Small intestine (tissue), 16 donors: ENCODE measurements around the gene CPNE1. TPM values are rescaled to one million over a fixed set of nuclear protein-coding genes. Genes with fewer than 3 reads are reported as not detected.
"Not testable (repeated sequence)": the region's sequence is repeated elsewhere in the genome, so short reads cannot be mapped to it uniquely, and the experiment has no call there.

Source experiments
- DNase-seq, 2 donors: peaks; one replicate each; pipeline versions ENCODE4 v3.0.0 to v3.0.0-alpha.2; 2013
- FAIRE-seq: peaks from 2 replicates; lab custom pipeline; 2012; peaks lifted over from hg19 to GRCh38; lab: Jason Lieb, UNC
- H3K27ac ChIP-seq, 3 donors: one replicate each; pipeline ENCODE4 v1.5.1; 2013; ENCODE audit warnings: low read length in 2 of 3, mild to moderate bottlenecking in 2 of 3, control low read depth in 1 of 3, inconsistent platforms in 1 of 3, low read depth in 1 of 3, moderate library complexity in 1 of 3
- H3K27me3 ChIP-seq, 3 donors: one replicate each; pipeline ENCODE4 v1.6.1; 2013; ENCODE audit warnings: low read length in 3 of 3, inconsistent platforms in 1 of 3; ENCODE audit not compliant: control insufficient read depth in 3 of 3, insufficient read depth in 3 of 3
- H3K36me3 ChIP-seq, 3 donors: one replicate each; pipeline ENCODE4 v1.6.1; 2013; ENCODE audit warnings: low read length in 3 of 3, inconsistent platforms in 1 of 3, low read depth in 1 of 3, mild to moderate bottlenecking in 1 of 3, moderate library complexity in 1 of 3; ENCODE audit not compliant: control insufficient read depth in 3 of 3, insufficient read depth in 2 of 3
- H3K4me1 ChIP-seq, 3 donors: one replicate each; pipeline ENCODE4 v1.6.1; 2013; ENCODE audit warnings: low read length in 2 of 3, inconsistent platforms in 1 of 3, low read depth in 1 of 3, mild to moderate bottlenecking in 1 of 3, moderate library complexity in 1 of 3; ENCODE audit not compliant: control insufficient read depth in 3 of 3, insufficient read depth in 2 of 3
- H3K4me3 ChIP-seq, 3 donors: one replicate each; pipeline ENCODE4 v1.5.1; 2013; ENCODE audit warnings: low read length in 3 of 3, control low read depth in 1 of 3, inconsistent platforms in 1 of 3, low read depth in 1 of 3, mild to moderate bottlenecking in 1 of 3, moderate library complexity in 1 of 3
- H3K9me3 ChIP-seq, 2 donors: one replicate each; pipeline ENCODE4 v1.6.1; 2013; ENCODE audit warnings: low read depth in 1 of 2, low read length in 1 of 2; ENCODE audit not compliant: control insufficient read depth in 2 of 2, insufficient read depth in 1 of 2
- WGBS, 3 donors: extraction: QIAGEN DNeasy Blood & Tissue Kit; methylation state at CpG; one replicate each; pipeline ENCODE4 v1.1.7; 2013; 5-methylcytosine and 5-hydroxymethylcytosine counted together
- long read RNA-seq, 10 donors: transcript quantifications; one replicate each; lab custom pipeline, GENCODE V29; 2026
- polyA plus RNA-seq, 4 donors: library from polyadenylated mRNA; stranded (reverse) in 3 of 4; unstranded in 1 of 4; fragments of 200-250 nt in 3 of 4; fragments of 120-200 nt in 1 of 4; gene quantifications; one replicate each; pipeline versions ENCODE4 v1.2.1 to v1.2.3, GENCODE V29; 2013
- donor health status: healthy with polysubstance abuse.
- donor health status: control.
- donor health status: control.
- donor health status: Bipolar disorder and iron deficiency.
- donor health status: healthy.

The CPNE1 gene
- 100 to 1,000 TPM in 3 of 4 donors, 10 to 100 TPM in 1; 94.3 to 132 (median 113) TPM for polyA plus RNA-seq
- long read RNA-seq, donor 1, transcript CPNE1-204 (16 exons, 1,928 nt) = minor isoform, 8 of 66 reads
- long read RNA-seq, donor 1, transcript CPNE1-221 (2 exons, 625 nt) = major isoform, 45 of 66 reads
- long read RNA-seq, donor 1, partial matches to known transcripts = 5 of 66 reads
- long read RNA-seq, donor 1, other reads (novel, unspliced or antisense) = 8 of 66 reads
- long read RNA-seq, donor 2, transcript CPNE1-221 (2 exons, 625 nt) = major isoform, 9 of 19 reads
- long read RNA-seq, donor 2, partial matches to known transcripts = 8 of 19 reads
- long read RNA-seq, donor 2, other reads (novel, unspliced or antisense) = 0 of 19 reads
- long read RNA-seq, donor 3, transcript CPNE1-221 (2 exons, 625 nt) = major isoform, 35 of 43 reads
- long read RNA-seq, donor 3, partial matches to known transcripts = 6 of 43 reads
- long read RNA-seq, donor 3, other reads (novel, unspliced or antisense) = 0 of 43 reads
- long read RNA-seq, donor 4, partial matches to known transcripts = 0 of 2 reads
- long read RNA-seq, donor 4, other reads (novel, unspliced or antisense) = 0 of 2 reads
- long read RNA-seq, donor 5, transcript CPNE1-221 (2 exons, 625 nt) = major isoform, 7 of 8 reads
- long read RNA-seq, donor 5, partial matches to known transcripts = 0 of 8 reads
- long read RNA-seq, donor 5, other reads (novel, unspliced or antisense) = 0 of 8 reads
- long read RNA-seq, donor 6, transcript CPNE1-221 (2 exons, 625 nt) = major isoform, 37 of 49 reads
- long read RNA-seq, donor 6, partial matches to known transcripts = 9 of 49 reads
- long read RNA-seq, donor 6, other reads (novel, unspliced or antisense) = 0 of 49 reads
- long read RNA-seq, donor 7, transcript CPNE1-204 (16 exons, 1,928 nt) = minor isoform, 6 of 106 reads
- long read RNA-seq, donor 7, transcript CPNE1-221 (2 exons, 625 nt) = major isoform, 81 of 106 reads
- long read RNA-seq, donor 7, partial matches to known transcripts = 10 of 106 reads
- long read RNA-seq, donor 7, other reads (novel, unspliced or antisense) = 8 of 106 reads
- long read RNA-seq, donor 8, transcript CPNE1-221 (2 exons, 625 nt) = major isoform, 5 of 6 reads
- long read RNA-seq, donor 8, partial matches to known transcripts = 0 of 6 reads
- long read RNA-seq, donor 8, other reads (novel, unspliced or antisense) = 0 of 6 reads
- long read RNA-seq, donor 9, transcript CPNE1-221 (2 exons, 625 nt) = major isoform, 12 of 14 reads
- long read RNA-seq, donor 9, partial matches to known transcripts = 0 of 14 reads
- long read RNA-seq, donor 9, other reads (novel, unspliced or antisense) = 0 of 14 reads
- long read RNA-seq, donor 10, transcript CPNE1-221 (2 exons, 625 nt) = major isoform, 52 of 59 reads
- long read RNA-seq, donor 10, transcript CPNE1-204 (16 exons, 1,928 nt) = minor isoform, 5 of 59 reads
- long read RNA-seq, donor 10, partial matches to known transcripts = 0 of 59 reads
- long read RNA-seq, donor 10, other reads (novel, unspliced or antisense) = 0 of 59 reads

GRCh38 chr20:35664466-35665206 lies at the start of gene CPNE1, which contains the start of gene RBM12:
Gene CPNE1, minus strand, starts transcription at chr20:35664900. Its CDS starts 31,977 bp downstream, at chr20:35632923.
Gene RBM12, minus strand, starts transcription at chr20:35664900. Its CDS starts 9,578 bp downstream, at chr20:35655322.
- H3K9me3 ChIP-seq = no peaks in the 10 kb centered on the region
- peak within 1 kb of the TSS; percentile 95 to 99 (median 98) for H3K27ac ChIP-seq
- peaks cover 3 to 11% (median 7%) of the 10 kb centered on the region in 3 donors for H3K4me1 ChIP-seq
- peaks cover 2 to 5% (median 4%) of the 10 kb centered on the region in 3 donors for H3K36me3 ChIP-seq
- peak within 1 kb of the TSS; percentile 81 to 89 (median 89) for H3K4me3 ChIP-seq
- no peak for FAIRE-seq
- 0 to 1% (median 1%) methylated on average over 60 to 61 of the region's 61 CpGs for WGBS, 3 donors
- H3K27me3 ChIP-seq = no peaks in the 10 kb centered on the region
- peak; percentile 91 to 97 for DNase-seq

DNA sequence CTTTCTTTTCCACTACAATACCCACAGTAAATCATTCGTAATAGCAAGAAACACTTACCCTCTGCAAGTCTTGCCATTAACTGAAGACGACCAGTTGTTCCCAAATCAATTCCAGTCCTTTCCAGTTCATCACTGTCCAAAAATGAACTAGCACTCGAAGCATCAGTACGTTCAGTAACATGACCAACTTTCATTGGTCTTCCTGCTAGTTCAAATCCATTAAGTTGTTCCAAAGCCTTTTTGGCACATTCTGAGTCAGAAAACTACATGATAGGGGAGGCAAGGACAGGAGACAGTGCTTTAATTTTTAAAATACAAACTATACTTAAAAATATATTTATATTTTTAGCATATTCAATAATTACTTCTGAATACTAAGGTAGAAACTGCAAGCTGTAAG lies 49.4 kb upstream of the CPNE1 start:
- DNase-seq (no peak), FAIRE-seq (no peak)
- WGBS, 3 donors = 77 to 80% (median 78%) methylated on average over 4 of the region's 4 CpGs
- no peak overlapping the region for H3K4me3 ChIP-seq
- H3K4me1 ChIP-seq = no peaks in the 10 kb centered on the region
- no peaks in the 10 kb centered on the region for H3K27me3 ChIP-seq
- no peak overlapping the region for H3K27ac ChIP-seq
- no peaks in the 10 kb centered on the region for H3K9me3 ChIP-seq
- H3K36me3 ChIP-seq = peaks cover 37 to 54% (median 45%) of the 10 kb centered on the region in 3 donors

GRCh38 chr20:35713120-35713519 lies 48.4 kb upstream of the CPNE1 start:
- H3K27me3 ChIP-seq, H3K27ac ChIP-seq, H3K4me1 ChIP-seq, DNase-seq, H3K4me3 ChIP-seq, FAIRE-seq, H3K9me3 ChIP-seq: not testable (repeated sequence)
- WGBS, 3 donors = 85 to 88% (median 85%) methylated on average over 9 of the region's 9 CpGs
- peaks cover 35 to 44% (median 41%) of the 10 kb centered on the region in 3 donors for H3K36me3 ChIP-seq

DNA sequence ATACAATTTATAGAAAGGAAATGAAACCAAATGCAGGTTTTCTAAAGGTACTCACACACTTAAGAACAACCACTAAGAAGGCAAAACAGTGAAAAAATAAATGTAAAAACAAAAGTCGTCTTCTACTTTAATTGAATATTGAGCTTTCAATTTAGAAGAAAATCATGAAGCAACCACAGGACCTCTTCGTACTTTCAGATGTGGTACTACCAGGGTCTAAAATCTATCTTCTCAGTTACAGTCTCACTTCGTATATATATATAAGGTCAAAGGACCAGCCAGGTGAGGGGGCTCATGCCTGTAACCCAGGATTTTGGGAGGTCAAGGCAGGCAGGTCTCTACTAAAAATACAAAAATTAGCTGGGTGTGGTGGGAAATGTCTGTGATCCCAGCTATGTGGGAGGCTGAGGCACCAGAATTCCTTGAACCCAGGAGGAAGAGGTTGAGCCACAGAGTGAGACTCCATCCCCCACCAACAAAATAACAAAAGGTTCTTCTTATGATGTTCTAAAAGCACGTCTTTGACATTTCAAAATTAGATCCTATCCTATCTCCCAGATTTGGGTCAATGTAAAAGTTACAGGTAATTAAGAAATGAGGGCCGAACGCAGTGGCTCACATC lies 47.0 kb upstream of the CPNE1 start:
- H3K36me3 ChIP-seq = peaks cover 28 to 36% (median 35%) of the 10 kb centered on the region in 3 donors
- no peak for FAIRE-seq
- WGBS, 3 donors = 67 to 77% (median 72%) methylated on average over 6 of the region's 6 CpGs

GRCh38 chr20:35710884-35711587 lies 46.3 kb upstream of the CPNE1 start:
- H3K4me3 ChIP-seq = no peak overlapping the region
- DNase-seq = no peak
- no peaks in the 10 kb centered on the region for H3K4me1 ChIP-seq
- no peaks in the 10 kb centered on the region for H3K9me3 ChIP-seq
- no peak for FAIRE-seq
- no peak overlapping the region for H3K27ac ChIP-seq
- H3K36me3 ChIP-seq = peaks cover 27 to 39% (median 37%) of the 10 kb centered on the region in 3 donors
- no peaks in the 10 kb centered on the region for H3K27me3 ChIP-seq
- WGBS, 3 donors = 45 to 63% (median 45%) methylated on average over 6 of the region's 6 CpGs

More for the DNA sequence above, 47.0 kb upstream of the CPNE1 start:
- no peaks in the 10 kb centered on the region for H3K9me3 ChIP-seq
- H3K4me1 ChIP-seq = no peaks in the 10 kb centered on the region
- DNase-seq = no peak
- no peak overlapping the region for H3K27ac ChIP-seq
- no peak overlapping the region for H3K4me3 ChIP-seq
- H3K27me3 ChIP-seq = no peaks in the 10 kb centered on the region

DNA sequence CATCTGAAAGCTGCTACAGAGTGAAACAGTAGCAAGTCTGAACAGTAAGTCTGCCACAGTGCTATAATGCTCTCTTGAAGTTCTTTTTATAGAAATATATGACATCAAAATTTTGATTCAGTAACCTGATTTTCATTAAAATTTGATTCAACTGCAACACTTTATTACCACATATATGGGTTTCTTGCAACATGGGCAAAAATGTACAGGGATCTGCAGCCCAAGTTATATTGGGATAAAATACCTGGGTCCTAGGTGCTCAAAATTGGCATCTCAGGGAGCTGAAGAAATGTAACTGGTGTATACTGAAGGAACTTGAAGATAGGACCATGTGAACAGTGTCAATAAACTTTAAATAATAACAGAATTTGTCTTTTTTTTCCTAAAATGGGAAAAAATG lies 45.3 kb upstream of the CPNE1 start:
- H3K27ac ChIP-seq = no peak overlapping the region
- H3K4me1 ChIP-seq = no peaks in the 10 kb centered on the region
- FAIRE-seq = no peak
- H3K9me3 ChIP-seq = no peaks in the 10 kb centered on the region
- no peak for DNase-seq
- no peaks in the 10 kb centered on the region for H3K27me3 ChIP-seq
- no peak overlapping the region for H3K4me3 ChIP-seq
- H3K36me3 ChIP-seq = peaks cover 27 to 38% (median 35%) of the 10 kb centered on the region in 3 donors
